ENCODE measurements around the gene ZDHHC11B.

Gene ZDHHC11B

GRCh38 chr5:660491-661030 lies 124.0 kb downstream of the ZDHHC11B start:
- ChIA-PET CTCF (no interaction called here), POLR2A (ENCODE audit: low non-redundant PET) (no interaction called here)
- no peak for TF ChIP-seq CTCF (conservative IDR thresholded peaks at IDR 0.05; ENCODE audit: low read depth)
- no peak for DNase-seq (ENCODE audit: low spot score)
- no peak overlapping the region for H3K27ac ChIP-seq

Measured in RWPE1 (cell line).